Esophagus muscularis mucosa (tissue), 4 donors: ENCODE data around the gene MYH7B. TPM values are rescaled to one million over a fixed set of nuclear protein-coding genes. Genes with fewer than 3 reads are reported as not detected.

ENCODE experiments used
- DNase-seq: peaks from one replicate; pipeline ENCODE4 v3.0.0-alpha.2; 2017; ENCODE audit errors: extremely low spot score
- H3K27ac ChIP-seq, 4 donors: fragments of 200-600 bp; sonication (generic); replicated peaks in 1 of 4; 1 replicate in 3 of 4; 2 replicates in 1 of 4; pipeline ENCODE4 v1.5.1; 2016 to 2019; ENCODE audit warnings: mild to moderate bottlenecking in 1 of 4
- H3K27me3 ChIP-seq, 4 donors: fragments of 200-600 bp; sonication (generic); one replicate each; pipeline versions ENCODE4 v1.5.1 to v1.6.0; 2016 to 2019
- H3K36me3 ChIP-seq, 4 donors: fragments of 200-600 bp; sonication (generic); one replicate each; pipeline ENCODE4 v1.5.1; 2016 to 2019
- H3K4me1 ChIP-seq, 4 donors: fragments of 200-600 bp; sonication (generic); one replicate each; pipeline ENCODE4 v1.5.1; 2016 to 2019
- H3K4me3 ChIP-seq, 4 donors: fragments of 200-600 bp; sonication (generic); 1 replicate in 2 of 4; 2 replicates in 2 of 4; pipeline ENCODE4 v1.5.1; 2016 to 2019; ENCODE audit warnings: mild to moderate bottlenecking in 4 of 4, moderate library complexity in 1 of 4
- H3K9me3 ChIP-seq, 4 donors: fragments of 200-600 bp; sonication (generic); 1 replicate in 3 of 4; 2 replicates in 1 of 4; pipeline ENCODE4 v1.5.1; 2016 to 2019
- CTCF ChIP-seq, 3 experiments: fragments of 200-600 bp in 2 of 3; fragments of 450-650 bp in 1 of 3; sonication (generic) in 2 of 3; IDR thresholded peaks; one replicate each; pipeline ENCODE4 v1.5.1; 2017 to 2019; ENCODE audit warnings: antibody characterized with exemption in 3 of 3, mild to moderate bottlenecking in 2 of 3, moderate library complexity in 1 of 3
- EP300 ChIP-seq: sonication (generic); formaldehyde crosslinking; IDR thresholded peaks from one replicate; pipeline ENCODE4 v1.6.1; 2017; ENCODE audit warnings: antibody characterized with exemption
- POLR2A ChIP-seq: fragments of 450-650 bp; IDR thresholded peaks from one replicate; pipeline ENCODE4 v1.6.1; 2017; ENCODE audit warnings: antibody characterized with exemption, moderate library complexity, mild to moderate bottlenecking, low read depth
- POLR2AphosphoS5 ChIP-seq, 2 donors: sonication (generic); formaldehyde crosslinking; IDR thresholded peaks; one replicate each; pipeline ENCODE4 v1.6.1; 2017; ENCODE audit warnings: antibody characterized with exemption in 2 of 2
- WGBS: methylation state at CpG from one replicate; pipeline ENCODE4 v1.1.5; 2018; 5-methylcytosine and 5-hydroxymethylcytosine counted together
- intact Hi-C: fragments of 100-400 bp; cut with DNase I; formaldehyde crosslinking; loops from one replicate; pipeline ENCODE4 v1.15.1; 2023
- total RNA-seq, 4 donors: library from RNA; depleted of rRNA; stranded (reverse); fragments of >200 nt; gene quantifications; one replicate each; pipeline versions ENCODE4 v1.1.0 to v1.2.1, GENCODE V29; 2016

The MYH7B gene
- total RNA-seq, 4 donors from 2014 or later = 0.17 to 0.84 (median 0.37) TPM

- H3K4me3 ChIP-seq = no peak overlapping the region
- no peaks in the 10 kb centered on the region for H3K36me3 ChIP-seq
- no peak overlapping the region for H3K27ac ChIP-seq
- peaks cover 0 to 5% (median 0%) of the 10 kb centered on the region in 4 donors for H3K4me1 ChIP-seq
- intact Hi-C loops = no loop called here
- no peak for DNase-seq
- no peaks in the 10 kb centered on the region for H3K9me3 ChIP-seq
- 90% methylated on average over 9 of the region's 9 CpGs for WGBS
- TF ChIP-seq POLR2AphosphoS5 (IDR thresholded peaks at IDR 0.05) = no peak
- TF ChIP-seq EP300 = no peak
- no peak for TF ChIP-seq POLR2A
- no peak for TF ChIP-seq CTCF (IDR thresholded peaks at IDR 0.05)
- H3K27me3 ChIP-seq = no peaks in the 10 kb centered on the region
Measured at GRCh38 chr20:34970846-34971560, 15.3 kb downstream of the MYH7B start.

DNA sequence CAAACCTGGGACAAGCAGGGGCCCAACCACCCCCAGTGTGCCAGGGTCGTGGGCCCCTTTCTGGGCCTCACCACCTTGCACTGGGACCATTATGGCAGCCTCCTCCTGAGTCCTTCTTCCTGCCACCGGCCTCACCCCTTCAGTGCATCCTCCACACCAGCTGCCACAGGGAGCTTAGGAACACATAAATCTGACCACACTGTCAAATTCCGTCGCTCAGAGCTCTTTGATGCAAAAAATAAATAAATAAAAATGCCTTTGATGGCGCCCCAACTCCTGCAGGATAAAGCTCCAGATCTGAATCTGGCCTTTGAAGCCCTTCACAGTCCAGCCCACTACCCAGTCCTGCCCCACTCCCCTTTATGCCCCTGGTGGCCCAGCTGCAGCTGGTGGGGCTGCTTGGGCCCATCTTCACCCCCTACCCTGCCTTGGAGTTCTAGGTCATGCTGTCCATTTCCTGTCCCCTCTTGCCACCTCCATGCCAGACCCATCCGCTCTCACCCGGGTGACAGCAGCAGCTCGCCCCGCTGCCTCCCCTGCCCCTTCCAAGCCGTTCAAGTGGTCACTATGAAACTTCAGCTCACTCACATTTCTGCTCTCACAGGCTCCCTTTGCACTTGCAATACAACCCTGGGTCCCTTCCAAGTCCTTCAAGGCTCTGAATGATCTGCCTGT, 16.0 kb downstream of the MYH7B start:
- H3K36me3 ChIP-seq = no peaks in the 10 kb centered on the region
- intact Hi-C loops = no loop called here
- DNase-seq = no peak
- H3K4me3 ChIP-seq = no peak overlapping the region
- peaks cover 0 to 5% (median 0%) of the 10 kb centered on the region in 4 donors for H3K4me1 ChIP-seq
- no peaks in the 10 kb centered on the region for H3K27me3 ChIP-seq
- TF ChIP-seq POLR2AphosphoS5 (IDR thresholded peaks at IDR 0.05) (no peak), CTCF (IDR thresholded peaks at IDR 0.05) (no peak), EP300 (no peak), POLR2A (no peak)
- H3K9me3 ChIP-seq = no peaks in the 10 kb centered on the region
- H3K27ac ChIP-seq = no peak overlapping the region
- 80% methylated on average over 10 of the region's 10 CpGs for WGBS

DNA sequence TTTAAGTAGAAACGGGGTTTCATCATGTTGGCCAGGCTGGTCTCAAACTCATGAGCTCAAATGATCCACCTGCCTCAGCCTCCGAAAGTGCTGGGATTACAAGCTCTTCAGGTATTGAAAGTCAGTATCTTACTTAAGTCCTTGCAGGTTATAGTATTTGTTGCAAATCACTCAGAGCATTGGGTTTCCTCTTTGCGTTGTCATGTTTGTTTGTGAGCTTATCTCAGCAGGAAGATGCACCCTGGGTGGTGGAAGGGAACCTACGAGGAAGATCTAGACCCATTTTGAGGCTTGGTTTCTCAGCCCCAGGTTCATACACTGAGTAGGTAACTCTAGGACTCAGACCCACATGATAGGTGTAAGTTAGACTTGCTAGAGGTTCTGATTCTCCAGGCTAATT, 18.6 kb downstream of the MYH7B start:
- Histone ChIP-seq H3K27ac (no peak overlapping the region), H3K4me1 (no peaks in the 10 kb centered on the region), H3K9me3 (no peaks in the 10 kb centered on the region), H3K36me3 (no peaks in the 10 kb centered on the region), H3K4me3 (no peak overlapping the region), H3K27me3 (peaks cover 0 to under 1% (median 0%) of the 10 kb centered on the region in 4 donors)
- TF ChIP-seq POLR2A (no peak), EP300 (no peak), CTCF (IDR thresholded peaks at IDR 0.05) (no peak), POLR2AphosphoS5 (IDR thresholded peaks at IDR 0.05) (no peak)
- no peak for DNase-seq
- intact Hi-C loops = no loop called here
- 76% methylated on average over 4 of the region's 4 CpGs for WGBS

GRCh38 chr20:34976286-34976685, 20.6 kb downstream of the MYH7B start:
- Histone ChIP-seq H3K4me3 (no peak overlapping the region), H3K9me3 (no peaks in the 10 kb centered on the region), H3K27ac (no peak overlapping the region), H3K27me3 (peaks cover 0 to 19% (median 5%) of the 10 kb centered on the region in 4 donors), H3K36me3 (peaks cover 0 to 4% (median 0%) of the 10 kb centered on the region in 4 donors), H3K4me1 (no peaks in the 10 kb centered on the region)
- TF ChIP-seq POLR2A (no peak), CTCF (IDR thresholded peaks at IDR 0.05) (no peak), EP300 (no peak), POLR2AphosphoS5 (IDR thresholded peaks at IDR 0.05) (no peak)
- WGBS = 81% methylated on average over 12 of the region's 12 CpGs
- intact Hi-C loops = no loop called here
- no peak for DNase-seq
